Endothelial cell of umbilical vein (primary cell): Measurements from ENCODE around the gene LRG1. TPM values are rescaled to one million over a fixed set of nuclear protein-coding genes. Genes with fewer than 3 reads are reported as not detected.

Source experiments
- BruUV-seq: library from RNA; stranded (reverse); fragments of 400-500 nt; replicated peaks from 2 replicates; lab custom pipeline; 2021; lab: Mats Ljungman, UMichigan
- CTCF ChIA-PET: fragments of 300-600, 350-600 bp; sonication (Branson Sonifier 250); formaldehyde crosslinking; loops from one replicate; lab custom pipeline; 2021; ENCODE audit warnings: antibody characterized with exemption, inconsistent platforms; lab: Charles Lee
- POLR2A ChIA-PET: fragments of 300-600, 350-600 bp; sonication (Branson Sonifier 250); formaldehyde crosslinking; loops from one replicate; lab custom pipeline; 2021; ENCODE audit warnings: antibody characterized with exemption, inconsistent platforms; lab: Charles Lee
- DNase-seq: peaks from one replicate; pipeline ENCODE4 v3.0.0-alpha.2; 2011; ENCODE audit warnings: low read depth, low spot score
- FAIRE-seq: peaks from 2 replicates; lab custom pipeline; 2011; peaks lifted over from hg19 to GRCh38; lab: Jason Lieb, UNC
- H2AFZ ChIP-seq: 2 replicates; pipeline ENCODE4 v1.6.0; 2012; ENCODE audit warnings: low read depth, low read length, control low read depth, inconsistent platforms
- H3K27ac ChIP-seq: 2 replicates; pipeline ENCODE4 v1.5.1; 2011; ENCODE audit warnings: low read depth, mild to moderate bottlenecking, control low read depth, low read length, moderate library complexity; ENCODE audit not compliant: insufficient read depth
- H3K27me3 ChIP-seq, 2 experiments: 2 replicates each; pipeline versions ENCODE4 v1.6.0 to v1.6.1; 2011; ENCODE audit warnings: low read length in 2 of 2, mixed read lengths in 1 of 2; ENCODE audit not compliant: control insufficient read depth in 2 of 2, insufficient read depth in 2 of 2
- H3K36me3 ChIP-seq, 2 experiments: 2 replicates in 1 of 2; 3 replicates in 1 of 2; pipeline ENCODE4 v1.5.1; 2011; ENCODE audit warnings: low read length in 2 of 2, mild to moderate bottlenecking in 1 of 2, moderate library complexity in 1 of 2; ENCODE audit not compliant: control insufficient read depth in 2 of 2, insufficient read depth in 2 of 2; ENCODE audit errors: extremely low read depth in 1 of 2
- H3K4me1 ChIP-seq: 3 replicates; pipeline ENCODE4 v1.5.1; 2011; ENCODE audit warnings: mild to moderate bottlenecking, low read length; ENCODE audit not compliant: control insufficient read depth, insufficient read depth; ENCODE audit errors: extremely low read depth
- H3K4me2 ChIP-seq: 2 replicates; pipeline ENCODE4 v1.6.1; 2011; ENCODE audit warnings: low read length, control low read depth, mixed read lengths; ENCODE audit not compliant: insufficient read depth
- H3K4me3 ChIP-seq, 3 experiments: fragments of 200-600 bp in 1 of 3; sonication (generic), shearing (Covaris generic) in 1 of 3; replicated peaks in 1 of 3; 2 replicates each; pipeline ENCODE4 v1.5.1; 2011 to 2016; ENCODE audit warnings: control low read depth in 3 of 3, low read length in 3 of 3, mild to moderate bottlenecking in 2 of 3, inconsistent platforms in 1 of 3, low read depth in 1 of 3, moderate library complexity in 1 of 3; ENCODE audit not compliant: insufficient read depth in 1 of 3
- H3K79me2 ChIP-seq: 2 replicates; pipeline ENCODE4 v1.6.0; 2012; ENCODE audit warnings: low read length, inconsistent platforms; ENCODE audit not compliant: control insufficient read depth, insufficient read depth
- H3K9ac ChIP-seq: replicated peaks from 2 replicates; pipeline ENCODE3; 2011; ENCODE audit warnings: low read length, control low read depth; ENCODE audit not compliant: insufficient read depth; ENCODE audit errors: extremely low read depth
- H3K9me1 ChIP-seq: replicated peaks from 3 replicates; pipeline ENCODE4 v1.6.0; 2011; ENCODE audit warnings: mild to moderate bottlenecking, low read length; ENCODE audit not compliant: control insufficient read depth, insufficient read depth; ENCODE audit errors: extremely low read depth
- H3K9me3 ChIP-seq: replicated peaks from 2 replicates; pipeline ENCODE4 v1.5.1; 2012; ENCODE audit warnings: low read length, inconsistent platforms; ENCODE audit not compliant: control insufficient read depth, insufficient read depth
- H4K20me1 ChIP-seq: replicated peaks from 2 replicates; pipeline ENCODE3; 2011; ENCODE audit warnings: mild to moderate bottlenecking, low read length; ENCODE audit not compliant: control insufficient read depth, insufficient read depth; ENCODE audit errors: extremely low read depth
- CTCF ChIP-seq, 2 donors: IDR thresholded peaks; 1 replicate in 1 of 2; 2 replicates in 1 of 2; pipeline ENCODE4 v1.5.1; 2011; ENCODE audit warnings: low read length in 2 of 2, mild to moderate bottlenecking in 2 of 2, moderate library complexity in 2 of 2, control low read depth in 1 of 2, inconsistent platforms in 1 of 2, low read depth in 1 of 2; ENCODE audit not compliant: insufficient read depth in 1 of 2; ENCODE audit errors: extremely low read depth in 1 of 2
- EZH2 ChIP-seq: IDR thresholded peaks from 2 replicates; pipeline ENCODE4 v1.6.1; 2012; ENCODE audit warnings: borderline replicate concordance, low read depth, mild to moderate bottlenecking, moderate library complexity, low read length, inconsistent platforms; ENCODE audit not compliant: severe bottlenecking
- FOS ChIP-seq: IDR thresholded peaks from 2 replicates; pipeline ENCODE4 v1.6.1; 2011; ENCODE audit warnings: mild to moderate bottlenecking, low read length, moderate library complexity, borderline replicate concordance; ENCODE audit not compliant: insufficient read depth
- GATA2 ChIP-seq: IDR thresholded peaks from 2 replicates; pipeline ENCODE4 v1.7.0; 2011; ENCODE audit warnings: low read depth, mild to moderate bottlenecking, moderate library complexity, mixed read lengths, low read length; ENCODE audit not compliant: insufficient read length, insufficient read depth
- JUN ChIP-seq: IDR thresholded peaks from 2 replicates; pipeline ENCODE4 v1.6.1; 2011; ENCODE audit warnings: borderline replicate concordance, low read depth; ENCODE audit not compliant: insufficient read length, insufficient read depth
- MAX ChIP-seq: IDR thresholded peaks from 2 replicates; pipeline ENCODE4 v1.6.1; 2011; ENCODE audit not compliant: insufficient read depth, insufficient read length
- MYC ChIP-seq: IDR thresholded peaks from one replicate; pipeline ENCODE4 v1.6.1; 2011; ENCODE audit warnings: mild to moderate bottlenecking, low read depth, low read length
- POLR2A ChIP-seq: IDR thresholded peaks from 2 replicates; pipeline ENCODE4 v1.6.1; 2012; ENCODE audit warnings: low read depth, mild to moderate bottlenecking, control low read depth, low read length
- POLR2AphosphoS5 ChIP-seq: IDR thresholded peaks from 2 replicates; pipeline ENCODE4 v1.6.1; 2012; ENCODE audit warnings: low read depth, mild to moderate bottlenecking, control low read depth, low read length, moderate library complexity; ENCODE audit not compliant: insufficient read depth
- dilution Hi-C: fragments of 300-500 bp; cut with MboI; formaldehyde crosslinking; loops from one replicate; pipeline ENCODE4 v1.15.0; 2019; ENCODE audit warnings: low sequenced_read_pairs; ENCODE audit not compliant: extremely low pct_ligation_motif_present
- intact Hi-C: fragments of 100-400 bp; cut with micrococcal nuclease; formaldehyde crosslinking; loops from one replicate; pipeline ENCODE4 v1.10.0; 2022
- polyA plus RNA-seq, 4 experiments: library from polyadenylated mRNA; depleted of rRNA in 3 of 4; stranded (reverse) in 3 of 4; unstranded in 1 of 4; fragments of >200 nt; gene quantifications; 2 replicates each; pipeline versions ENCODE4 v1.2.1 to v1.2.3, GENCODE V29; 2011 to 2012; ENCODE audit warnings: missing spikeins in 1 of 4
- total RNA-seq: library from RNA; stranded (reverse); gene quantifications from 2 replicates; pipeline ENCODE4 v1.2.3, GENCODE V29; 2021

LRG1 gene
- total and polyA plus RNA-seq, 2 donors (not counting 3 experiments of a cell fraction or from before 2014, with no cell fraction given): 0.21 to 0.31 TPM

- Histone ChIP-seq H2AFZ (no peak overlapping the region), H3K27me3 (no peaks in the 10 kb centered on the region), H3K27ac (no peak overlapping the region), H4K20me1 (no peaks in the 10 kb centered on the region), H3K4me2 (no peak overlapping the region), H3K4me1 (no peaks in the 10 kb centered on the region), H3K79me2 (no peaks in the 10 kb centered on the region), H3K9ac (no peak overlapping the region), H3K9me3 (no peaks in the 10 kb centered on the region), H3K4me3 (no peak overlapping the region), H3K36me3 (peaks cover 4 to 48% of the 10 kb centered on the region in 2 experiments), H3K9me1 (no peaks in the 10 kb centered on the region)
- ChIA-PET POLR2A (no interaction called here), CTCF (interaction anchor here (0.5 kb wide), 1 partner anchor 12 kb away, joined by 3 read pairs; no protein-coding TSS in a partner anchor)
- BruUV-seq: no TSS peak
- DNase-seq (no peak), FAIRE-seq (no peak)
- TF ChIP-seq GATA2: no peak
- dilution Hi-C loops: no loop called here
- intact Hi-C loops: no loop called here
These were observed 44.4 kb downstream of the LRG1 start for GRCh38 chr19:4495471-4495870.

DNA sequence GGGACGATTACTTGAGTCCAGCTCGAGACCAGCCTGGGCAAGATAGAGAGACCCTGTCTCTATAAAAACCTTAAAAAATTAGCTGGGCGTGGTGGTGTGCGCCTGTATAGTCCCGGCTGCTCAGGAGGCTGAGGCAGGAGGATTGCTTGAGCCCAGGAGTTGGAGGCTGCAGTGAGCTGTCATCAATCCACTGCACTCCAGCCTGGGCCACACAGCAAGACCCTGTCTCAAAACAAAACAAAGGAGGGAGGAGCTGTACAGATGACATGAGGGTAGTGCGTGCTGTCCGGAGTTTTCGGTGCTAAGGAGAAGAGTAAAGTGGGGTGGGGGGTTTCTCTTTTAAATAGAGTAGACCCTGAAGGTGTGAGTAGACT lies 45.2 kb downstream of the LRG1 start:
- Histone ChIP-seq H2AFZ (no peak overlapping the region), H3K9me3 (no peaks in the 10 kb centered on the region), H3K4me2 (no peak overlapping the region), H3K36me3 (peaks cover 2 to 48% of the 10 kb centered on the region in 2 experiments), H3K27me3 (no peaks in the 10 kb centered on the region), H4K20me1 (no peaks in the 10 kb centered on the region), H3K79me2 (no peaks in the 10 kb centered on the region), H3K9me1 (no peaks in the 10 kb centered on the region), H3K4me1 (no peaks in the 10 kb centered on the region), H3K9ac (no peak overlapping the region), H3K27ac (no peak overlapping the region), H3K4me3 (no peak overlapping the region)
- ChIA-PET POLR2A (no interaction called here), CTCF (interaction anchor here (1.2 kb wide), 1 partner anchor 15 kb away, joined by 4 read pairs; no protein-coding TSS in a partner anchor)
- FAIRE-seq (no peak), DNase-seq (no peak)
- dilution Hi-C loops (no loop called here), intact Hi-C loops (no loop called here)
- BruUV-seq: no TSS peak
- TF ChIP-seq EZH2 (no peak), MAX (no peak), POLR2AphosphoS5 (no peak), JUN (no peak), FOS (no peak), MYC (no peak), POLR2A (no peak), CTCF (IDR thresholded peaks at IDR 0.05; ENCODE audit: extremely low read depth in 1 of 2, insufficient read depth in 1 of 2, low read depth in 1 of 2, low read length in 2 of 2) (no peak), GATA2 (no peak)
